GM23338 (cell line): ENCODE results near the gene ZNF800. TPM values are rescaled to one million over a fixed set of nuclear protein-coding genes. Genes with fewer than 3 reads are reported as not detected.

Experiments
- ATAC-seq: fragments of 200-7000 bp; cut with Tn5 transposase; 3 replicates; pipeline ENCODE4 v1.9.1; 2020
- DNase-seq: peaks from one replicate; pipeline ENCODE4 v3.0.0-alpha.2; 2015; ENCODE audit warnings: low spot score
- H2AFZ ChIP-seq: fragments of 200-600 bp; sonication (generic); 2 replicates; pipeline ENCODE4 v1.8.0; 2016; ENCODE audit warnings: antibody characterized with exemption, mild to moderate bottlenecking, moderate library complexity
- H3F3A ChIP-seq: fragments of 200-600 bp; sonication (generic); replicated peaks from 2 replicates; pipeline ENCODE4 v1.8.0; 2017; ENCODE audit warnings: antibody characterized with exemption, mixed run types, low read depth
- H3K27ac ChIP-seq: fragments of 200-600 bp; sonication (generic); 2 replicates; pipeline ENCODE4 v1.6.1; 2016; ENCODE audit warnings: low read depth
- H3K27me3 ChIP-seq: fragments of 200-600 bp; sonication (generic); 2 replicates; pipeline ENCODE4 v1.8.0; 2016; ENCODE audit warnings: mild to moderate bottlenecking, mixed run types, moderate library complexity; ENCODE audit not compliant: insufficient read depth
- H3K36me3 ChIP-seq: fragments of 200-600 bp; sonication (generic); 2 replicates; pipeline ENCODE4 v1.8.0; 2016; ENCODE audit warnings: mild to moderate bottlenecking; ENCODE audit not compliant: insufficient read depth
- H3K4me1 ChIP-seq: fragments of 200-600 bp; sonication (generic); 2 replicates; pipeline ENCODE4 v1.8.0; 2016; ENCODE audit warnings: mild to moderate bottlenecking, moderate library complexity; ENCODE audit not compliant: insufficient read depth
- H3K4me2 ChIP-seq: fragments of 200-600 bp; sonication (generic); 2 replicates; pipeline ENCODE4 v1.7.1; 2017; ENCODE audit warnings: mixed run types
- H3K4me3 ChIP-seq: fragments of 200-600 bp; sonication (generic); 2 replicates; pipeline ENCODE4 v1.6.1; 2016; ENCODE audit warnings: mixed run types
- H3K79me2 ChIP-seq: fragments of 200-600 bp; sonication (generic); replicated peaks from 2 replicates; pipeline ENCODE4 v1.8.0; 2017; ENCODE audit warnings: mild to moderate bottlenecking; ENCODE audit not compliant: insufficient read depth
- H3K9me2 ChIP-seq: fragments of 200-600 bp; sonication (generic); 2 replicates; pipeline ENCODE4 v1.8.0; 2017; ENCODE audit not compliant: insufficient read depth
- H4K20me1 ChIP-seq: fragments of 200-600 bp; sonication (generic); replicated peaks from 2 replicates; pipeline ENCODE4 v1.8.0; 2017; ENCODE audit warnings: mild to moderate bottlenecking; ENCODE audit not compliant: insufficient read depth
- H3K27ac Mint-ChIP-seq: 2 replicates; pipeline ENCODE4 v1.8.0; 2020; ENCODE audit warnings: inconsistent platforms, mild to moderate bottlenecking, moderate library complexity, mixed read lengths
- H3K27me3 Mint-ChIP-seq: 3 replicates; pipeline ENCODE4 v1.8.0; 2022; ENCODE audit warnings: low read depth, mild to moderate bottlenecking, moderate library complexity, mixed read lengths, inconsistent platforms; ENCODE audit not compliant: insufficient read depth, poor library complexity
- H3K36me3 Mint-ChIP-seq: 3 replicates; pipeline ENCODE4 v1.8.0; 2021; ENCODE audit warnings: low read depth, mild to moderate bottlenecking, inconsistent platforms, moderate library complexity, mixed read lengths
- H3K4me1 Mint-ChIP-seq: 3 replicates; pipeline ENCODE4 v1.8.0; 2020; ENCODE audit warnings: mild to moderate bottlenecking, inconsistent platforms, mixed read lengths
- H3K4me3 Mint-ChIP-seq: 3 replicates; pipeline ENCODE4 v1.8.0; 2021; ENCODE audit warnings: moderate library complexity, mild to moderate bottlenecking, inconsistent platforms, mixed read lengths
- H3K9me3 Mint-ChIP-seq: 3 replicates; pipeline ENCODE4 v1.8.0; 2020; ENCODE audit warnings: moderate library complexity, mild to moderate bottlenecking, inconsistent platforms, mixed read lengths
- EZH2 ChIP-seq: fragments of 200-600 bp; sonication (generic); IDR thresholded peaks from one replicate; pipeline ENCODE4 v1.8.0; 2017; ENCODE audit warnings: antibody characterized with exemption, mild to moderate bottlenecking, low read depth; ENCODE audit not compliant: unreplicated experiment
- JUNB ChIP-seq: IDR thresholded peaks from one replicate; pipeline ENCODE4 v1.6.1; 2016; ENCODE audit warnings: antibody characterized with exemption; ENCODE audit not compliant: unreplicated experiment
- NANOG ChIP-seq: IDR thresholded peaks from 2 replicates; pipeline ENCODE4 v1.6.1; 2016; ENCODE audit warnings: antibody characterized with exemption, borderline replicate concordance
- POLR2AphosphoS5 ChIP-seq: IDR thresholded peaks from 2 replicates; pipeline ENCODE4 v1.6.1; 2016; ENCODE audit warnings: antibody characterized with exemption, low read depth
- STAT1 ChIP-seq: IDR thresholded peaks from one replicate; pipeline ENCODE4 v1.6.1; 2016; ENCODE audit warnings: antibody characterized with exemption; ENCODE audit not compliant: unreplicated experiment
- ZNF114 ChIP-seq: fragments of 250-450 bp; sonication (Bioruptor Pico); IDR thresholded peaks from 2 replicates; pipeline ENCODE4 v1.5.0; 2020; ENCODE audit warnings: mild to moderate bottlenecking, moderate library complexity
- ZNF331 ChIP-seq: fragments of 250-450 bp; sonication (Bioruptor Pico); IDR thresholded peaks from 2 replicates; pipeline ENCODE4 v1.5.0; 2020; ENCODE audit warnings: low read depth, mild to moderate bottlenecking, moderate library complexity
- polyA plus RNA-seq: library from polyadenylated mRNA; unstranded; fragments of >200 nt; fragmentation: Nextera tagmentation; extraction: Ambion mirVana; gene quantifications from 2 replicates; pipeline ENCODE4 v1.2.1, GENCODE V29; 2016
- total RNA-seq: library from RNA; depleted of rRNA; stranded (reverse); fragments of >200 nt; shearing (Covaris generic); gene quantifications from 2 replicates; pipeline ENCODE4 v1.2.3, GENCODE V29; 2014
- TF ChIP-seq, protein P1 (sequence below), 2 experiments: fragments of 200-600 bp in 1 of 2; sonication (generic) in 1 of 2; conservative IDR thresholded peaks; 2 replicates each; pipeline versions ENCODE4 v1.5.1 to v1.6.1; 2016 to 2017; ENCODE audit warnings: antibody characterized with exemption in 2 of 2, low read depth in 2 of 2, mild to moderate bottlenecking in 2 of 2, moderate library complexity in 1 of 2
- TF ChIP-seq, protein P2 (sequence below): IDR thresholded peaks from 2 replicates; pipeline ENCODE4 v1.6.1; 2016; ENCODE audit warnings: antibody characterized with exemption
- TF ChIP-seq, protein P3 (sequence below): fragments of 250-450 bp; sonication (Bioruptor Pico); IDR thresholded peaks from 2 replicates; pipeline ENCODE4 v1.5.0; 2020; ENCODE audit warnings: mild to moderate bottlenecking, moderate library complexity

The ZNF800 gene
- total and polyA plus RNA-seq, 2 experiments from 2014 or later = 5.4 to 8.3 TPM

- no peak overlapping the region for H3K4me3 Mint-ChIP-seq
- H3K9me3 Mint-ChIP-seq = no peaks in the 10 kb centered on the region
- H4K20me1 ChIP-seq = peaks cover 3% of the 10 kb centered on the region; the same call in 1 of the 2 replicates
- H3K36me3 Mint-ChIP-seq = no peaks in the 10 kb centered on the region
- H3K27me3 ChIP-seq = no peaks in the 10 kb centered on the region
- H3K4me3 ChIP-seq = no peak overlapping the region
- peak overlapping the region; percentile 80 for H3K27ac Mint-ChIP-seq
- peak; percentile 19 for DNase-seq
- H3K9me2 ChIP-seq = no peaks in the 10 kb centered on the region
- no peak overlapping the region for H3K27ac ChIP-seq
- no peak for TF ChIP-seq ZNF114 (CRISPR knock-in tag)
- H2AFZ ChIP-seq = no peak overlapping the region
- no peaks in the 10 kb centered on the region for H3F3A ChIP-seq
- peak; percentile 82 for ATAC-seq
- H3K27me3 Mint-ChIP-seq = no peaks in the 10 kb centered on the region
- no peak overlapping the region for H3K4me2 ChIP-seq
- no peaks in the 10 kb centered on the region for H3K36me3 ChIP-seq
- peaks cover 5% of the 10 kb centered on the region; the same call in 1 of the 2 replicates for H3K4me1 ChIP-seq
- H3K79me2 ChIP-seq = no peaks in the 10 kb centered on the region; the same call in 1 of the 2 replicates
- H3K4me1 Mint-ChIP-seq = peaks cover 14% of the 10 kb centered on the region; the same call in 2 of the 3 replicates
Observed at GRCh38 chr7:127383123-127383835, 9.2 kb downstream of the ZNF800 start.

DNA sequence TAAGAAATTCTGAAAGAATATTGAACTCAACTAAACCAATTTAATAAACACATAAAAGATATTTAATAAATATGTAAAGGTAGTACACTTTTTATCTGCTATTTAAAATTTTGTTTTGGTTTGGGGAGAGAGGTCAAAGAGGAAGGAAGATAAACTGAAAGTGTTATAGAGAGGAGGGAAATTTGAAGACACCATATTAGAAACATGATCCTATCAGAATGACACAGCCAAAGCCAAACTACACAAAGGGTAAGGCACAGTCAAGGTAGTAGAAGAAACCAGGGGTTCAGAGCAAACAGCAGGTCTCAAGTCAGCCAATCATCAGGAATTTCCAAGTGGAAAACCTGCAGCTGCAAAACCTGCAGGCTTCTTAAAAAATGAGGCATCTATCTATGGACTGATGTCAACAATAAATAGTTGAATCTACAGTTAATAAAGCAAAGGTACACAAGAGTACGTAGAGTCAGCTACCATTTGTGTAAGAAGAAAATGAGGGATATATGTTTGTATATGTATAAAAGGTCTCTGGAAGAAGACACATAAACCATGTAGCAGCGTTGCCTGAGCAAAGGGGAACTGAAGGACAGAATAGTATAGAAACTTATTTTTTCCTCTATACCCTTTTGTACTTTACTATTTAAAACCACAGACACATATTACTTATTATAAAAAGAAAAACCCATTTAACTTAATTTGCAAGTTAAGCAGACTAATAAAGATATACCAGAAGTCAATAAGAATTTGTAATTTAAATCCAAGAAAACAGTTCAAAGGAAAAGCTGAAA is 10.0 kb downstream of the ZNF800 start:
- H4K20me1 ChIP-seq = no peaks in the 10 kb centered on the region
- H3K4me3 ChIP-seq = no peak overlapping the region
- H2AFZ ChIP-seq = no peak overlapping the region
- peak overlapping the region; percentile 76; the same call in 1 of the 2 replicates for H3K27ac Mint-ChIP-seq
- H3K27ac ChIP-seq = no peak overlapping the region
- ATAC-seq (no peak), DNase-seq (no peak)
- no peaks in the 10 kb centered on the region for H3K36me3 Mint-ChIP-seq
- no peaks in the 10 kb centered on the region for H3K27me3 ChIP-seq
- peaks cover 14% of the 10 kb centered on the region; the same call in 2 of the 3 replicates for H3K4me1 Mint-ChIP-seq
- no peaks in the 10 kb centered on the region for H3F3A ChIP-seq
- no peaks in the 10 kb centered on the region for H3K9me3 Mint-ChIP-seq
- H3K4me1 ChIP-seq = peaks cover 5% of the 10 kb centered on the region; the same call in 1 of the 2 replicates
- H3K9me2 ChIP-seq = no peaks in the 10 kb centered on the region
- no peaks in the 10 kb centered on the region; the same call in 1 of the 2 replicates for H3K79me2 ChIP-seq
- H3K4me2 ChIP-seq = no peak overlapping the region
- no peak overlapping the region for H3K4me3 Mint-ChIP-seq
- no peaks in the 10 kb centered on the region for H3K36me3 ChIP-seq
- H3K27me3 Mint-ChIP-seq = no peaks in the 10 kb centered on the region
- no peak for TF ChIP-seq ZNF331 (CRISPR knock-in tag)
- TF ChIP-seq, protein P1, sequence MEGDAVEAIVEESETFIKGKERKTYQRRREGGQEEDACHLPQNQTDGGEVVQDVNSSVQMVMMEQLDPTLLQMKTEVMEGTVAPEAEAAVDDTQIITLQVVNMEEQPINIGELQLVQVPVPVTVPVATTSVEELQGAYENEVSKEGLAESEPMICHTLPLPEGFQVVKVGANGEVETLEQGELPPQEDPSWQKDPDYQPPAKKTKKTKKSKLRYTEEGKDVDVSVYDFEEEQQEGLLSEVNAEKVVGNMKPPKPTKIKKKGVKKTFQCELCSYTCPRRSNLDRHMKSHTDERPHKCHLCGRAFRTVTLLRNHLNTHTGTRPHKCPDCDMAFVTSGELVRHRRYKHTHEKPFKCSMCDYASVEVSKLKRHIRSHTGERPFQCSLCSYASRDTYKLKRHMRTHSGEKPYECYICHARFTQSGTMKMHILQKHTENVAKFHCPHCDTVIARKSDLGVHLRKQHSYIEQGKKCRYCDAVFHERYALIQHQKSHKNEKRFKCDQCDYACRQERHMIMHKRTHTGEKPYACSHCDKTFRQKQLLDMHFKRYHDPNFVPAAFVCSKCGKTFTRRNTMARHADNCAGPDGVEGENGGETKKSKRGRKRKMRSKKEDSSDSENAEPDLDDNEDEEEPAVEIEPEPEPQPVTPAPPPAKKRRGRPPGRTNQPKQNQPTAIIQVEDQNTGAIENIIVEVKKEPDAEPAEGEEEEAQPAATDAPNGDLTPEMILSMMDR (conservative IDR thresholded peaks at IDR 0.05; ENCODE audit: low read depth in 2 of 2) = no peak
- no peak for TF ChIP-seq EZH2
- no peak for TF ChIP-seq NANOG
- no peak for TF ChIP-seq ZNF114 (CRISPR knock-in tag)
- TF ChIP-seq, protein P2, sequence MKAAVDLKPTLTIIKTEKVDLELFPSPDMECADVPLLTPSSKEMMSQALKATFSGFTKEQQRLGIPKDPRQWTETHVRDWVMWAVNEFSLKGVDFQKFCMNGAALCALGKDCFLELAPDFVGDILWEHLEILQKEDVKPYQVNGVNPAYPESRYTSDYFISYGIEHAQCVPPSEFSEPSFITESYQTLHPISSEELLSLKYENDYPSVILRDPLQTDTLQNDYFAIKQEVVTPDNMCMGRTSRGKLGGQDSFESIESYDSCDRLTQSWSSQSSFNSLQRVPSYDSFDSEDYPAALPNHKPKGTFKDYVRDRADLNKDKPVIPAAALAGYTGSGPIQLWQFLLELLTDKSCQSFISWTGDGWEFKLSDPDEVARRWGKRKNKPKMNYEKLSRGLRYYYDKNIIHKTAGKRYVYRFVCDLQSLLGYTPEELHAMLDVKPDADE = no peak
- no peak for TF ChIP-seq POLR2AphosphoS5
- TF ChIP-seq, protein P3, sequence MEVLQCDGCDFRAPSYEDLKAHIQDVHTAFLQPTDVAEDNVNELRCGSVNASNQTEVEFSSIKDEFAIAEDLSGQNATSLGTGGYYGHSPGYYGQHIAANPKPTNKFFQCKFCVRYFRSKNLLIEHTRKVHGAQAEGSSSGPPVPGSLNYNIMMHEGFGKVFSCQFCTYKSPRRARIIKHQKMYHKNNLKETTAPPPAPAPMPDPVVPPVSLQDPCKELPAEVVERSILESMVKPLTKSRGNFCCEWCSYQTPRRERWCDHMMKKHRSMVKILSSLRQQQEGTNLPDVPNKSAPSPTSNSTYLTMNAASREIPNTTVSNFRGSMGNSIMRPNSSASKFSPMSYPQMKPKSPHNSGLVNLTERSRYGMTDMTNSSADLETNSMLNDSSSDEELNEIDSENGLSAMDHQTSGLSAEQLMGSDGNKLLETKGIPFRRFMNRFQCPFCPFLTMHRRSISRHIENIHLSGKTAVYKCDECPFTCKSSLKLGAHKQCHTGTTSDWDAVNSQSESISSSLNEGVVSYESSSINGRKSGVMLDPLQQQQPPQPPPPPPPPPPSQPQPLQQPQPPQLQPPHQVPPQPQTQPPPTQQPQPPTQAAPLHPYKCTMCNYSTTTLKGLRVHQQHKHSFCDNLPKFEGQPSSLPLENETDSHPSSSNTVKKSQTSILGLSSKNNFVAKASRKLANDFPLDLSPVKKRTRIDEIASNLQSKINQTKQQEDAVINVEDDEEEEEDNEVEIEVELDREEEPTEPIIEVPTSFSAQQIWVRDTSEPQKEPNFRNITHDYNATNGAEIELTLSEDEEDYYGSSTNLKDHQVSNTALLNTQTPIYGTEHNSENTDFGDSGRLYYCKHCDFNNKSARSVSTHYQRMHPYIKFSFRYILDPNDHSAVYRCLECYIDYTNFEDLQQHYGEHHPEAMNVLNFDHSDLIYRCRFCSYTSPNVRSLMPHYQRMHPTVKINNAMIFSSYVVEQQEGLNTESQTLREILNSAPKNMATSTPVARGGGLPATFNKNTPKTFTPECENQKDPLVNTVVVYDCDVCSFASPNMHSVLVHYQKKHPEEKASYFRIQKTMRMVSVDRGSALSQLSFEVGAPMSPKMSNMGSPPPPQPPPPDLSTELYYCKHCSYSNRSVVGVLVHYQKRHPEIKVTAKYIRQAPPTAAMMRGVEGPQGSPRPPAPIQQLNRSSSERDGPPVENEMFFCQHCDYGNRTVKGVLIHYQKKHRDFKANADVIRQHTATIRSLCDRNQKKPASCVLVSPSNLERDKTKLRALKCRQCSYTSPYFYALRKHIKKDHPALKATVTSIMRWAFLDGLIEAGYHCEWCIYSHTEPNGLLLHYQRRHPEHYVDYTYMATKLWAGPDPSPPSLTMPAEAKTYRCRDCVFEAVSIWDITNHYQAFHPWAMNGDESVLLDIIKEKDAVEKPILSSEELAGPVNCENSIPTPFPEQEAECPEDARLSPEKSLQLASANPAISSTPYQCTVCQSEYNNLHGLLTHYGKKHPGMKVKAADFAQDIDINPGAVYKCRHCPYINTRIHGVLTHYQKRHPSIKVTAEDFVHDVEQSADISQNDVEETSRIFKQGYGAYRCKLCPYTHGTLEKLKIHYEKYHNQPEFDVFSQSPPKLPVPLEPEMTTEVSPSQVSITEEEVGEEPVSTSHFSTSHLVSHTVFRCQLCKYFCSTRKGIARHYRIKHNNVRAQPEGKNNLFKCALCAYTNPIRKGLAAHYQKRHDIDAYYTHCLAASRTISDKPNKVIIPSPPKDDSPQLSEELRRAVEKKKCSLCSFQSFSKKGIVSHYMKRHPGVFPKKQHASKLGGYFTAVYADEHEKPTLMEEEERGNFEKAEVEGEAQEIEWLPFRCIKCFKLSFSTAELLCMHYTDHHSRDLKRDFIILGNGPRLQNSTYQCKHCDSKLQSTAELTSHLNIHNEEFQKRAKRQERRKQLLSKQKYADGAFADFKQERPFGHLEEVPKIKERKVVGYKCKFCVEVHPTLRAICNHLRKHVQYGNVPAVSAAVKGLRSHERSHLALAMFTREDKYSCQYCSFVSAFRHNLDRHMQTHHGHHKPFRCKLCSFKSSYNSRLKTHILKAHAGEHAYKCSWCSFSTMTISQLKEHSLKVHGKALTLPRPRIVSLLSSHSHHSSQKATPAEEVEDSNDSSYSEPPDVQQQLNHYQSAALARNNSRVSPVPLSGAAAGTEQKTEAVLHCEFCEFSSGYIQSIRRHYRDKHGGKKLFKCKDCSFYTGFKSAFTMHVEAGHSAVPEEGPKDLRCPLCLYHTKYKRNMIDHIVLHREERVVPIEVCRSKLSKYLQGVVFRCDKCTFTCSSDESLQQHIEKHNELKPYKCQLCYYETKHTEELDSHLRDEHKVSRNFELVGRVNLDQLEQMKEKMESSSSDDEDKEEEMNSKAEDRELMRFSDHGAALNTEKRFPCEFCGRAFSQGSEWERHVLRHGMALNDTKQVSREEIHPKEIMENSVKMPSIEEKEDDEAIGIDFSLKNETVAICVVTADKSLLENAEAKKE (CRISPR knock-in tag) = no peak
- no peak for TF ChIP-seq JUNB
- no peak for TF ChIP-seq STAT1
